Transverse colon (tissue), 4 donors: ENCODE data around the gene PROSER3.

Experiments
- EP300 ChIP-seq: sonication (generic); formaldehyde crosslinking; IDR thresholded peaks from one replicate; pipeline ENCODE4 v1.6.1; 2017; ENCODE audit warnings: antibody characterized with exemption, low read depth
- POLR2A ChIP-seq: fragments of 450-650 bp; IDR thresholded peaks from one replicate; pipeline ENCODE4 v1.6.1; 2016; ENCODE audit warnings: antibody characterized with exemption, mild to moderate bottlenecking, moderate library complexity
- POLR2AphosphoS5 ChIP-seq, 3 donors: sonication (generic); formaldehyde crosslinking; IDR thresholded peaks; one replicate each; pipeline ENCODE4 v1.6.1; 2016; ENCODE audit warnings: antibody characterized with exemption in 3 of 3
- TF ChIP-seq, protein P1 (sequence below), 5 experiments: fragments of 200-600 bp in 3 of 5; fragments of 450-650 bp in 2 of 5; sonication (generic) in 3 of 5; IDR thresholded peaks; 1 replicate in 2 of 5; 2 replicates in 3 of 5; pipeline ENCODE4 v1.5.1; 2016 to 2017; ENCODE audit warnings: antibody characterized with exemption in 5 of 5, inconsistent platforms in 3 of 5, mild to moderate bottlenecking in 2 of 5, moderate library complexity in 1 of 5

DNA sequence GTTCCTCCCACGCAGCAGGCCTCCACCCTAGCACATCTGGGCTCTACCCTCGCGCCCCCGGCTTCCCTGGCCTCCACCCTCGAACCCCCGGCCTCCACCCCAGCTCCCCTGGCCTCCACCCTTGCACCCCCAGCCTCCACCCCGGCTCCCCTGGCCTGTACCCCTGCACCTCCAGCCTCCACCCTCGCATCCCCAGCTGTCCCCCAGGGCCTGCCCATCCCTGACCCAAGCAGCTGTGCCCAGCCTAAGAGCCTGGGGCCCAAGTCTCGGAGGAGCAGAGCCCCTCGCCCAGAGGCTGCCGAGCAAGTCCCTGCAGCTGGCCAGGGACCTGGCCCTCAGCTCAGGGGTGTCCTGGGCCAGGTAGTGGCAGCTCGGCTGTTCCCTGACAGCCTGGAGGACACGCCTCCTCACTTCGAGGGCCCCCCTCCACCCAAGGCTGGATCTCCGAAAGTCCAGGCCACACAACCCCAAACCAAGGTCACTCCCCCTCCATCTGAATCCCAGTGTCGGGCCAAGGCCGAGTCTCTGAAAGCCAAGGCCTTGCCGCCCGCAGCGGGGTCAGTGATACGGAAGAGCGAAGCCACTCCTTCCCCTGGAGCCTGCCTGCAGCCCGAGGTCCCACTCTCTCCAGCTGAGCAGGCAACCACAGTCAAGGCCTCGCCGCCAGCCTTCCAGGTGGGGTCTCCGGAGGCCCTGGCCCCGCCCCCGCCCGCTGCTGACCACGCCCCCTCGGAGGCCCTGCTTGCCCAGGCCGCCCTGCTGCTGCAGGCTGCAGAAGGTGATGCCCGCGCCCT is 9.5 kb downstream of the PROSER3 start:
- TF ChIP-seq, protein P1, sequence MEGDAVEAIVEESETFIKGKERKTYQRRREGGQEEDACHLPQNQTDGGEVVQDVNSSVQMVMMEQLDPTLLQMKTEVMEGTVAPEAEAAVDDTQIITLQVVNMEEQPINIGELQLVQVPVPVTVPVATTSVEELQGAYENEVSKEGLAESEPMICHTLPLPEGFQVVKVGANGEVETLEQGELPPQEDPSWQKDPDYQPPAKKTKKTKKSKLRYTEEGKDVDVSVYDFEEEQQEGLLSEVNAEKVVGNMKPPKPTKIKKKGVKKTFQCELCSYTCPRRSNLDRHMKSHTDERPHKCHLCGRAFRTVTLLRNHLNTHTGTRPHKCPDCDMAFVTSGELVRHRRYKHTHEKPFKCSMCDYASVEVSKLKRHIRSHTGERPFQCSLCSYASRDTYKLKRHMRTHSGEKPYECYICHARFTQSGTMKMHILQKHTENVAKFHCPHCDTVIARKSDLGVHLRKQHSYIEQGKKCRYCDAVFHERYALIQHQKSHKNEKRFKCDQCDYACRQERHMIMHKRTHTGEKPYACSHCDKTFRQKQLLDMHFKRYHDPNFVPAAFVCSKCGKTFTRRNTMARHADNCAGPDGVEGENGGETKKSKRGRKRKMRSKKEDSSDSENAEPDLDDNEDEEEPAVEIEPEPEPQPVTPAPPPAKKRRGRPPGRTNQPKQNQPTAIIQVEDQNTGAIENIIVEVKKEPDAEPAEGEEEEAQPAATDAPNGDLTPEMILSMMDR (IDR thresholded peaks at IDR 0.05): no peak
- TF ChIP-seq POLR2A (no peak), POLR2AphosphoS5 (IDR thresholded peaks at IDR 0.05) (no peak), EP300 (no peak)
